Measurements from ENCODE around the gene MAD1L1.

Gene MAD1L1

GRCh38 chr7:2131341-2131740 is 101.4 kb downstream of the MAD1L1 start:
- no peak for DNase-seq

- no peak for DNase-seq
These were observed 102.7 kb downstream of the MAD1L1 start for GRCh38 chr7:2130096-2130375.

GRCh38 chr7:2129323-2130095 is 103.2 kb downstream of the MAD1L1 start:
- no peak for DNase-seq

- DNase-seq: no peak
These were observed 104.0 kb downstream of the MAD1L1 start for GRCh38 chr7:2128601-2129322.

GRCh38 chr7:2126621-2127020 is 106.1 kb downstream of the MAD1L1 start:
- no peak for DNase-seq

GRCh38 chr7:2125931-2126330 is 106.8 kb downstream of the MAD1L1 start:
- DNase-seq: no peak

GRCh38 chr7:2124604-2125345 is 108.0 kb downstream of the MAD1L1 start:
- DNase-seq: no peak

- no peak for DNase-seq
These were observed 108.8 kb downstream of the MAD1L1 start for GRCh38 chr7:2123916-2124315.

- no peak for DNase-seq
These were observed 109.4 kb downstream of the MAD1L1 start for GRCh38 chr7:2123360-2123759.

- no peak for DNase-seq
These were observed 110.1 kb downstream of the MAD1L1 start for GRCh38 chr7:2122651-2123050.

GRCh38 chr7:2120841-2121830 is 111.6 kb downstream of the MAD1L1 start:
- no peak for DNase-seq

GRCh38 chr7:2120251-2120660 is 112.5 kb downstream of the MAD1L1 start:
- DNase-seq: no peak

- DNase-seq: no peak
These were observed 114.0 kb downstream of the MAD1L1 start for GRCh38 chr7:2118630-2119190.

- no peak for DNase-seq
These were observed 114.7 kb downstream of the MAD1L1 start for GRCh38 chr7:2118056-2118455.

GRCh38 chr7:2117646-2118045 is 115.1 kb downstream of the MAD1L1 start:
- no peak for DNase-seq

- DNase-seq: no peak
These were observed 115.7 kb downstream of the MAD1L1 start for GRCh38 chr7:2116989-2117591.

- no peak for DNase-seq
These were observed 116.3 kb downstream of the MAD1L1 start for GRCh38 chr7:2116448-2116810.

- DNase-seq: no peak
These were observed 116.8 kb downstream of the MAD1L1 start for GRCh38 chr7:2115760-2116447.

GRCh38 chr7:2114926-2115759 is 117.6 kb downstream of the MAD1L1 start:
- no peak for DNase-seq

GRCh38 chr7:2114052-2114451 is 118.7 kb downstream of the MAD1L1 start:
- DNase-seq: no peak

Data from GDM1 (cell line).